ENCODE results near the gene MAPK8IP3. TPM values are rescaled to one million over a fixed set of nuclear protein-coding genes. Genes with fewer than 3 reads are reported as not detected.

The MAPK8IP3 gene
- total RNA-seq, 6 experiments from 2014 or later = 34.3 to 39.9 (median 37.1) TPM

DNA sequence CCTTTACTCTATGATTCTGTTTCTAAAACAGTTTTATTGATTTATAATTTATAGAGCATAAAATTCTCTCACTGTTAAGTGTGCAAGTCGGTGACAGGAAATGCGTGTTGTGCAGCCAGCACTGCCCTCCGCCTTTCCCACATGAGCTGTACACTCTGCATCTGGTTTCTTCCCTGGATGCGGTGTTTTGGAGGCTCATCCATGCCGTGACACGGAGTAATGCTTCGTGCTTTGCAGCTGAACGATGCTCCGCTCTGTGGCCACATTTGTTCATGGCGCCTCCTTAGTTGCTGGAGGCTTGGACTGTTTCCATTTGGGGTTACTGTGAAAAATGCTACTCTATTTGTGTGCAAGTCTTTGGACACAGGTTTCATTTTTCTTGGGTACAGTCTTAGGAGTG is 94.7 kb downstream of the MAPK8IP3 start:
- H3K4me1 Mint-ChIP-seq (ENCODE audit: low read depth) = no peaks in the 10 kb centered on the region

DNA sequence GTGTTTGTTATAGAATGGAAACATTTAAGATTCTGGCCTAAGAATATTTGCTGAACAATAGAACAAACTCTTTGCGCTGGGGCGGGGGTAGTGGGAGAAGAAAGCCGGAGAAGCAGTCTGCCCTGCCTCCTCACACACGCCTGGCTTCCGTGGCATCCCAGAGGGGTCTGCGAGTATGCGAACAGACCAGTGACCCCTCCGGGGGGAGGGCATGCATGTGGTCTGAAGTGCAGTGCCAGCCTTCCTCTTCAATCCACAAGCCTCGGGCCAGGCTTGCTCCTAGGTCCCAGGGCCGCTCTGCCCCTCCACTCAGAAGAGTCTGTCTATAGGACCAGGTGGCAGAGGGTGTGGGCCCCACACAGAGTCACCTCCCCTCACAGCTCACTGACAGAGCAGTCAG is 101.6 kb downstream of the MAPK8IP3 start:
- Mint-ChIP-seq H3K27ac (no peak overlapping the region), H3K4me3 (no peak overlapping the region), H3K27me3 (ENCODE audit: insufficient read depth) (no peaks in the 10 kb centered on the region), H3K36me3 (ENCODE audit: low read depth) (0 out of 2 replicates have a peak, but pooled peaks cover 5% of the 10 kb centered on the region), H3K4me1 (ENCODE audit: low read depth) (no peaks in the 10 kb centered on the region), H3K9me3 (no peaks in the 10 kb centered on the region)
- DNase-seq = no peak
- TF ChIP-seq CTCF (IDR thresholded peaks at IDR 0.05) = no peak

More for the DNA sequence above, 94.7 kb downstream of the MAPK8IP3 start:
- peaks cover 28% of the 10 kb centered on the region for H3K36me3 Mint-ChIP-seq (ENCODE audit: low read depth)
- H3K27me3 Mint-ChIP-seq (ENCODE audit: insufficient read depth) = peaks cover 1% of the 10 kb centered on the region; the same call in 1 of the 2 replicates
- no peak for TF ChIP-seq CTCF (IDR thresholded peaks at IDR 0.05)
- no peak for DNase-seq
- H3K27ac Mint-ChIP-seq = no peak overlapping the region
- H3K4me3 Mint-ChIP-seq = no peak overlapping the region
- H3K9me3 Mint-ChIP-seq = peaks cover 39% of the 10 kb centered on the region

DNA sequence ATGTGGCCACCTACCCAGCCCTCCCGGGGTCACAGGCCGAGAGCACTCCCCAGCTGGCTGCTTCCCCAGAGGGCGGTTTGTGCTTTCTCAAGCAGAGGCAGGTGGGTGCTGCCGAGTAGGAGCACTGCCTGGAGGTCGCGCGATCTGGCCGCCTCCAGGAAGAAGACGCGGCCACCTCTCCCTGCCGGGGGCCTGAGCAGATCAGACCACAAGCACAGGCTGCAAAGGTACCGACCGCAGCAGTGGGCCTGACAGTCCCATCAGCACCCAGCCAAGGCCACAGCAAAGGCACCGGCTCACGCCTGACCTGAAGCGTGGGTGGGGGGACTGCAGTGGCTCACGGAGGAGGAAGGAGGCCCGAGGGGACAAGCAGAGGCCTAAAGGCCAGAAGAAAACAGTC is 102.7 kb downstream of the MAPK8IP3 start:
- no peak for TF ChIP-seq CTCF (IDR thresholded peaks at IDR 0.05)
- Mint-ChIP-seq H3K9me3 (no peaks in the 10 kb centered on the region), H3K36me3 (ENCODE audit: low read depth) (peaks cover 10% of the 10 kb centered on the region; the same call in 1 of the 2 replicates), H3K4me3 (no peak overlapping the region), H3K4me1 (ENCODE audit: low read depth) (peaks cover 5% of the 10 kb centered on the region; the same call in 1 of the 2 replicates), H3K27ac (no peak overlapping the region), H3K27me3 (ENCODE audit: insufficient read depth) (no peaks in the 10 kb centered on the region)
- no peak for DNase-seq

DNA sequence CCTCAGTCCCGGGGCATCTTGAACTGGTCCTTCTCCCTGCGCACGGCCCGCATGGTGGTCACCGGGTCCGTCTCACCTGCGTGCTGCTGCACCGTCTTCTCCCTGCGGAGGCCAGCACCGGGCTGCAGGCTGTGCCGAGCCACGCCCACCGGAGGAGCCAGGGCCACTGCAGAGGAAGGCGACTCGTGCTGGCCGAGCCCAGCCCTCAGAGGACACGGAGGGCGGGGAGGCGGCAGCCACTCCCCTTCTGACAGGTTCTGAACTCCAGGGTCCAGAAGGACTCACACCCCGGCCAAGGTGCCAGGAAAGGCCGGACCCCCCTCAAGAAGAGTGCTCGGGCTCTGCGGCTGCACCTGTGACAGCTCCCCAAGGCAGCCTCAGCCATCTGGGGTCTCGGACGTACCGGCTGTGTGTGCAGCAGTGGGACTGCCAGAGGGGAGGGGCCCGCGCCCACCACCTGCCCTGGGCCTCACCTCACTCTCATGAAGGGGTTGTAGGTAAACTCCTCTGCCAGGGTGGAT is 103.3 kb downstream of the MAPK8IP3 start:
- H3K4me3 Mint-ChIP-seq = no peak overlapping the region
- H3K9me3 Mint-ChIP-seq = no peaks in the 10 kb centered on the region
- H3K4me1 Mint-ChIP-seq (ENCODE audit: low read depth) = peaks cover 5% of the 10 kb centered on the region; the same call in 1 of the 2 replicates
- no peak overlapping the region for H3K27ac Mint-ChIP-seq
- no peak for DNase-seq
- H3K36me3 Mint-ChIP-seq (ENCODE audit: low read depth) = peaks cover 13% of the 10 kb centered on the region; the same call in 1 of the 2 replicates
- no peaks in the 10 kb centered on the region for H3K27me3 Mint-ChIP-seq (ENCODE audit: insufficient read depth)
- no peak for TF ChIP-seq CTCF (IDR thresholded peaks at IDR 0.05)

GRCh38 chr16:1810106-1810505 is 104.1 kb downstream of the MAPK8IP3 start:
- no peaks in the 10 kb centered on the region for H3K27me3 Mint-ChIP-seq (ENCODE audit: insufficient read depth)
- no peak overlapping the region for H3K27ac Mint-ChIP-seq
- peaks cover 13% of the 10 kb centered on the region; the same call in 1 of the 2 replicates for H3K36me3 Mint-ChIP-seq (ENCODE audit: low read depth)
- H3K4me1 Mint-ChIP-seq (ENCODE audit: low read depth) = peaks cover 5% of the 10 kb centered on the region; the same call in 1 of the 2 replicates
- TF ChIP-seq CTCF (IDR thresholded peaks at IDR 0.05) = no peak
- H3K4me3 Mint-ChIP-seq = no peak overlapping the region
- no peak for DNase-seq
- no peaks in the 10 kb centered on the region for H3K9me3 Mint-ChIP-seq

All from HFFc6 (cell line).